IPS-NIHi7 (cell line): Measurements from ENCODE around the gene TP53I11.

ENCODE experiments used
- DNase-seq: peaks from one replicate; pipeline ENCODE4 v3.0.0; 2012; ENCODE audit warnings: mixed read lengths; ENCODE audit errors: extremely low spot score

The TP53I11 gene

DNA sequence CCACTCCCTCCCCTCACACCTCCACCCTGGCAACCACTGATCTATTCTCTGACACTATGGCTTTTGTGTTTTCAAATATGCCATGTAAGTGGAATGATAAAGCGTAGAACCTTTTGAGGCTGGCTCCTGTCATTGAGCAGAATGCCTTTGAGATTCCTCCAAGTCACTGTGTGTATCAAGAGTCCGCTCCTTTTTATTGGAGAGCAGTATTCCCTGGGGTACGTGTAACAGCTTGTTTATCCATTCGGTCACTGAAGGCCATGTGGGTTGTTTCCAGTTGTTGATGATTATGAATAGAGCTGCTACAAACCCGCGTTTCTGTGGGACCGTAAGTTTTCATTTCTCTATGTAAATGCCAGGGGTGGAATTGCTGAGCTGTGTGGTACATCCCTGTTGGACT, 10.3 kb downstream of the TP53I11 start:
- no peak for DNase-seq

DNA sequence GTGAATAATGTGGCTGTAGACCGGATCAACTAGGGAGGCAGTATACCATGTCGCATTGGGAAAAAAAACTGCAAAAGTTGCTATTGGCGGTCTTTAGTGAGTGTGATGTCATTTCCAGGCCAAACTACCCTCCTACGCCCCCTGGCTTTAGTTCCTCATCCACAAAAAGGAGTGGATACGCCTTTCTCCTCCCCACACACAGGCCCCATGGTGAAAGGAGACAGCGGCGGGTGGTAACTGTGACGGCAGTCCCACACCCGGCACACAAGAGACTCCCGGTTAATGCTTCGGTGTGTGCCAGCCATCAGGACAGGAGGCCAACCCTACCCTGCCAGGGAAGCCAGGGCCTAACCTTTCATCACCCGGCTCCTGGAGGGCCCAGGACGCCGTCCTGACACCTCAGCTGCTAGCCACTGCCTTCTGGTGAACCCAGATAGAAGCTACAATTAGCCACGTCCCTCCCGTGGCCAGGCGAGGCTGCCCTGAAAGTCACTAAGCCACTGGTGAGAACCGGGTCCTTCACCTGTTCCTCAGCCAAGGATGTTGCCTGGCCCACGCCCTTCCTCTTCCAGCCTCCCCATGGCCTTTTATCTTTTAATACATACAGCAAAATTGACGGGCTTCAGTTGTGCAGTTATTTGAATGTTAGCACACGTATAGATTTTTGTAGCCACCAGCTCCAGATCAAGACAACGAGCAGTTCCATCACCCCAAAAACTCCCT, 10.8 kb downstream of the TP53I11 start:
- peak; percentile 69 for DNase-seq

DNA sequence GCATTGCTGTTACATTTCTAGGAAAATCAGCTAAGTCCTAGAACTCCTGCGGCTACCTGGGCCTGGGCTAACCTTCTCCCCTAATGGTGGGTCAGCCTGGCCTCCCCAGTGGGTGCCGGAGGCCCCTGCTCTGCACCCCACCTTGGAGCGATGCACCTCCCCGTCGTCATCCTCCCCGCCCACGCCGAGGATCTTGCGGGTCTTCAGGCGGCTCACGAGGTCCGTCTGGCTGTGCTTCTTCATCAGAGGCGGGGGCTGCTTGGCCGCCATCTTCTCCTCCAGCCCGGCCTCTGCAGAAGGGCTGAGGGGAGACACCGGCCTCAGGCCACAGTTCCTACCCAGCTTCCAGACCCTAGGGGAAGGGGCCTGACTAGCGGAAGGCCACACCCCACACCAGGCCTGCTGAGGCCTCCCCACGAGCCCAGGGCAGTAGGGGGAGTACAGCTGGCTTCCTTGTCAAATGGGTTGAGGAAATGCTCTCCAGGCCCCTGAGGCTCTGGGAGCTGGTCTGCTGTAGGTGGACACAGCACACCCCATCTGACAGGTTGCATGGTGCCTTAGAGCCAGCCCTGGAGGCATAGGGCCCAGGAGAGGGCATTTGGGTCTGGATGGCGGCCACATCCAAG, 12.5 kb downstream of the TP53I11 start:
- DNase-seq = no peak

DNA sequence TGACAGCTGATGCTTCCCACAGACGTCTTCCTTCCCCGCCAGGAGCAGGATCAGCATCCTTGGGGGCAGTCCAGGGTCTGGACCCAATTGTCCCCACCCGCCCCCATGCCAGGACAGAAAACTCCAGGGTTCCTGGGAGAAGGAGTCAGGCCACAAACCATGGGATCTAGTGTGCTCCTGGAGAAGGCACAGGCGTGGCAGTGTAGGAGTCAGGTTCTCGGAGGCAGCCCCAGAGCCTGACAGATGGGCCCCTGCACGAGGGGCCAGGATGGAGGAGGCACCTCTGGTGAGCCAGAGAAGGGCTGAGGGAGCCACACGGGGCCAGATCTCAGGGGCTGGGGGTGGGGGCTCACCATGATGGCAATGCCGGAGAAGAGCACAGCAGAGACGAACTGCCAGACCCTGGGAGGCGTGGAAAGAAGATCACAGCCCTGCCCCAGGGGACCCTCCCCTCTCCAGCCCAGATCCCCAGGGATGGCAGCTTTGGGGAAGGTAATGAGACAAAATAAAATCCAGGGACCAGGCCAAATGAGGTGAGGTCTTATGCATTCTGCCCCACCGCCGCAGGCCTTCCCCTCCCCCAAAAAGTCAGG, 13.6 kb downstream of the TP53I11 start:
- DNase-seq = no peak

DNA sequence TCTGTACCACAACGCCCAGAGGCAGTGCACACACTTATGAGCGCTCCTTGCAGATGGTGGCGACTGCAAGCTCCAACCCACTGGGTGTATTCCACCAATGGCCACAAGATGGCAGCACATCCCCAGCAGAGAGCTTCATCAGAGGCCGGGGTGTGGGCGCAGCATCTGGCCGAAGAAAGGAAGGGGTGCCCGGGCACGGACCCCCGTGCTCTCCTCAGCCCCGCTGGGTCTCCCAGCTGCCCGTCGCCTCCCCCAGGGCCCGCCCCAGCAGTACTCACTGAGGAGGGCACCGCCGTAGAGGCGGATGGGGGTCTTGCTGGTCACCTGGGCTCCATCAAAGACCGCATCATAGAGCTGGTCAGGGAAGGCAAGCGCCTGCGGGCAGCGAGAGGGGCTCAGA, 14.2 kb downstream of the TP53I11 start:
- peak; percentile 82 for DNase-seq

DNA sequence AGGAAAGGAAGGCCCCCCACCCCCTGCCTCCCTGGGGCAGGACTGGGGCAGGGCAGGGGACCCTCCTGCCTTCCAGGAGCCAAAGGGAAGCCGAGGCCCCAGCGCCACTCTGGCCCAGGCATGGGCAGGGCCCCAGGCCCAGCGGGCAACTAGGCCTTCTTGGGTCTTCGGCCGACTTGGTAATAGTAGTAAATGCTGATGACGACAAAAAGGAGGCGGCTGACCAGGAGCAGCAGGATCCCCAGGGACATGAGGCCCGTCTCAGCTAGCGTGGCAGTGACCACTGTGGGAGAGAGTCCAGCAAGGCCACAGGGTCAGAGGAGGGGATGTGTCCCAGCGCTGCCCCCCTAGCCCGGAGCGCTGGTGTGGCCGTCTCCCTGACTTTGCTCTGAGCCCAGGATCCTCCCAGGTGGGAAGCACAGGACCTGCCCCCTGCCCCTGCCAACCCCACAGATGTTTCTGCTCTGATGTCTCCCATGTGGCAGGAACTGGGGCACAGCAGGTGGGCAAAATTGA, 15.9 kb downstream of the TP53I11 start:
- no peak for DNase-seq

DNA sequence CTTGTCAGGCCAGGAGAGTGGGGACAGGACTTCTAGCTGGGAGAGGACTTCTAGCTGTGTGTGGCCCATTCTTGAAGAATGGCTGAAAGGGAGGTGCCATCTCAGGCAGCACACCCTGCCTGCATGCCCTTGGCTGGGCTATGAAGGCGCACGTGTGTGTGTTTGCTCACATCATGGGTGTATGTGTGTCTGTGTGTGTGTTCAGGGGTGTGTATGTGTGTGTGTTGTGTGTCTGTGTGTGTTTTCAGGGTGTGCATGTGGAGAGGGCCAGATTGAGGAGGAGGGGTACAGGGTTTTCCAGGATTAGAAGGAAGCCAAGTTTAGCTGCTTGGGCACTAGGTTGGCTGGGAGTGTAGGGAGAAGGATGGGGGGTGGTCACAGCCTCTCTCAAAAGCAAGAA, 16.6 kb downstream of the TP53I11 start:
- DNase-seq = no peak

DNA sequence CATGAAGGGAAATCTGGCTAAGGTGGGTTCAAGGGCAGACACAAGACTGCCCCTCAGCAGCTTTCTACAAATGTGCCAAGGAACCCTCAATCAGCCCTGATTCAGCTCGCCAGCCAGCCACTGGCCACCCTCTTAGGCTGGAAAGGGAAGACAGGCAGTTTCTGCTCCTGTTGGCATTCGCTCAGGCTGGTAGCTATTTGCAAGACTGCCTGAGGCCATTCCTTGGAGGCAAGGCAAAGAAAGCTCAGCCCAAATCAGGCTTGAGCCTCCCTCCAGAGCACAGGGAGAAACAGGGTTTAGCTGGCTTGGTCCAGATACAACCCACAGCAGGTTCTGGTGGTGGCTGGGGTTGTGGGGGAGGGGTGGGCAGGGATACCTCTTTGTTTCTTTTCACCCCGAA, 19.2 kb downstream of the TP53I11 start:
- DNase-seq = no peak

DNA sequence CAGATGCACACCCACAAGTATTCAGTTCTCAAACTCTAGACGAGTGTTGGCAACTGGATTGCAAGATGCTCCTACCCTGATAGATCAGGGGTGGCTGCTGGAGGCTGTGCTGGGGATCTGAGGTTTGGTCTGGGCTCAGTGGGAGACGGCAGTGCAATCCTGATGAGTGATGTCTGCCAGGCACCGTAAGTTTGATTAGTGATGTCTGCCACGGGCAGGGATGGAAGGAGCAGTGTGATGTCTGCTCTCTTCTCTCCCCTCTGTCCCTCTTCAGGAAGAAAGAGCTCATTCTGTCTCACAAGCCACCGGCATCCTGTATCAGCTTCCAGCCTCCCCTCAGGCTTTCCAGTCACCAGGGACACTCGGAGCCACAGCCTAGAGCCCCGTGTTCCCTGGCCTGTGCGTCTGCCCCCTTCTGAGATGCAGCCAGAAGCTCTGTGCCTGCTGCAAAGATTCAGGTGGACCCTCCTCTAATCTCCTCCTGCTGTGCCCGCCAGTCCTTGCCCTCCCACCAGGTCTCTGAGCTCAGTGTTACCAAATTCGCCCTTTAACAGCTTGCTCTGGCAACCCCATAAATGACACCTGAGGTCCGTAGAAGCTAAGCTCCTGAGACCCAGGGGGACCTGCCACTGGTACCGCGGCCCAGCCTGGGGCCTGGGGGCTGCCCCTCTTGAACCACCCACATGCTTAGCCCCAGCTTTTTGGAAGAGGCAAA, 19.9 kb downstream of the TP53I11 start:
- no peak for DNase-seq

DNA sequence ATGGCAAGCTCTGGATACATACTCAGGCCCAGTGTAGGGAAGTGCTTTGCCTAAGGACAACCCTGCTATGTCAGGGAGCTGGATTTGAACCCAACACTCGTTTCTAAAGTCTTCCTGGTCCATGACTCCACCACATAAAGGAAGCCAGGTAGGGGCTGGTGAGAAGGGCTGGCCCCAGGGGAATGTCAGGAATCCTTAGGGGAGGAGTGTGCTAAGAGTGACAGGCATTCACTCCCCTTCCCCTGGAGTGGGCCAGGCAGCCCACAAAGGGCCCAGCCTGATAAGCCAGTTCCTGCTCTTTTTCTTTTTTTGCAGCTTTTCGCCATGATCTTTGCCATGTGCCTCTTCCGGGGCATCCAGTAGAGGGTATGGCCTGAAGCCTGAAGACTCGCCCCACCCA, 21.9 kb downstream of the TP53I11 start:
- peak; percentile 78 for DNase-seq

DNA sequence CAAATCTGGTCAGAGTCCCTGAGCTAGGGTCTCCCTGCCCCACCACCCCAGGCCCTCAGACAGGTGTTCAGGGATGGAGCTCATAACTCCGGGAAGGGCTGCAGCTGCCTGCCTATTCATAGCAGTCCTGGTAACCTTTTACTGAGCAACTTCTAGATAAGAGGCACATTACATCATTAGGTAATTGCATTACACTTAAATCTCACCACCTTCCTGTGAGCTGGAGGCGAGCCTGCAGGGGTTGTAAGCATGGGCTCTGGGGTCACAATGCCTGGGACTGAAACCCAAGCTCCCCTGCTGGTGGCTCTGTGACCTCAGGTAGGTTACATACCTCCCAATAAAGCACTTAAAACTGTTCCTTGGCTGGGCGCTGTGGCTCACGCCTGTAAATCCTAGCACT, 22.5 kb downstream of the TP53I11 start:
- no peak for DNase-seq

DNA sequence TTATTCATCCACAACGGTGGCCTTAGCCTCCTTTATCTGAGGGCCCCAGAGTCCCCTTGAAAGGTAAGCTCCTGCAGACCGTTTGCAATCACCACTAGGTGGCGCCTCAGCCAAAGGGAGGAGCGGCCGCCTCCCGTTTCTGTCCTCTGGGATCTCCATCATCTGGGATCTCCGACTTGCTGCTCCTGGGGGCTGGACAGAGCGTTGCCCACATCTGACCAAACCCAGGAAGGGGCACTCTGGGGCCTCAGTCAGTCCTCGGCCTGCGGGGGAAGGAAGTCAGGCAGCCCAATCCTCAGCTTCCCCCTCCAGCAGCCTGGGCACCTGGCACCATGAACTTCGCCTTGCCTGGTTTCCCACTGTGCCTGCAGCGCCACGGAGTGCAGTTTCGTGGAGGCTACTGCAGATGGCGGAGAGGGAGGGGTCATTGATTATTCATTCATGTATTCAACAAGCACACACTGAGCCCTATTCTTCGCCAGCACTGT, 23.5 kb downstream of the TP53I11 start:
- peak; percentile 86 for DNase-seq

DNA sequence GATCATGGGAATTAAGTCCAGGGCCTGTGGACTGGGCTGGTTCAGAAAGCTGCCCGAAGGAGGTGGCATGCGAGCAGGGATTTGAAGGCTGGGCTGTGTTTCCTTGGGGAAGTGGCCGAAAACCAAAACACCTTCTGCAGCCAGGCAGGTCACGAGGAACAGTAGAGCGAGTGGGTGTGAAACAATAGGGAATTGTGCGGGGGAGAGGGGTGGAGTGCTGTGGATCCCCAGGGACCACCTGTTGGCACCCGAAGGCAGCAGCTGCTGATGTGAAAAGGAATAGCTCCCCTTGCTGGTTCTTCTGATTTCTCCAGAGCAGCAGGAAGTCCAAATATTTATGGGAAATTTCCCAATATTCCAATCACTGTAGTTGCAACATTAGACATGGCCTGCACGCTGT, 24.6 kb downstream of the TP53I11 start:
- DNase-seq = no peak

DNA sequence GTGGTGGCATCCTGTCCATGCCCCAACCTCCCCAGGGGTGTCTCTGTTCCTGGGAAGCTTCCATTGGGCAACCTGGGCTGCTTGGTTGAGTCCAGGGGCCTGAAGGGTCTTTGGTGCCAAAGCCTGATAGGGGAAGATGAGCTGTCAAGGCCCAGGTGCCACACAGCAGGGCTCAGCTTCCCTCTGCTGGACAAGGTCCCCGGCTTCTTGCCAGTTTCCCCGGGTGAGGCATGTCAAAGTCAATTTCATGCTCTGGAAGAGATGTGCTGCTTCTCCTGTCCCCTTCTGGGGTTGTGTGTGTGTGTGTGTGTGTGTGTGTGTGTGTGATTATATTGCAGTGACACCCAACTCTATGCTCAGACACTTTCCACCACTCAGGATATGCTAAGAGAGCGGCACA, 26.9 kb downstream of the TP53I11 start:
- DNase-seq = no peak

DNA sequence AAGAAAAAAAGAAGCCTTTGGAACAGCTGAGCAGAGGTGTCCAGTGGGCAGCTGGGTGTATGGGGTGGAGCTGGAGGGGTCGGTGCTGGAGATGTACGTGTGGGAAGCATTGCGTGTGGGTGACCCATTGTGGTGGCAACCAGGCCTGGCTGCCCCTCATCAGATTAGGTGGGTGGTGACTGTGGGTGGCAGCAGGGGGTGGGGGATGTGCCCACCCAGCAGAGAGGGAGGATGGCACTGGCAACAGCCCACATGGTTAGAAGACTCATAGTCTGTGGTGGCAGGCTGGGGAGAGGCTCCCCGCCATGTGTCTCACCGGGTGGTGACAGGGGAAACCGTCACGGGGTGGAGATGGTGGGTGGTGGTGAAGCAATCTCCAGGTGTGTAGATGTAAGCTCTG, 27.6 kb downstream of the TP53I11 start:
- no peak for DNase-seq

DNA sequence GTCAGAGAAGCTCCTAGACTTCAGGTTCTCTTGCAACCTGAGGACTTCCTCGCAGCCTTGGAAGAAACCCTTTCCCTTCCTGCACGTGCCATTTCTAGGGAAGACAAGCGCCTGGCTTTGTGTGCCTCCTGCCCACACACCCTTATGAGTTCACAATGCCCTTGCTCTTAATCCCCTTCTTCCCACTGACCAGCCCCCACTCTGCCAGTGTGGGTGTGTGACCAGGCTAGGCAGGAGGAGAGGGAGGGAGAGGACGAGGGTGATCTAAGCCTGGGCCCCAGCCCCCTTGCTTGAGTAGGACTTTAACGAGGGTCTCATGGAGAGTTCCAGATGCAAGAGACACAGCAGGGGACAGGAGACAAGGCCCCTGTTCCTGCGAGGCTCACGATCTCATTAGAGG, 30.2 kb downstream of the TP53I11 start:
- no peak for DNase-seq

DNA sequence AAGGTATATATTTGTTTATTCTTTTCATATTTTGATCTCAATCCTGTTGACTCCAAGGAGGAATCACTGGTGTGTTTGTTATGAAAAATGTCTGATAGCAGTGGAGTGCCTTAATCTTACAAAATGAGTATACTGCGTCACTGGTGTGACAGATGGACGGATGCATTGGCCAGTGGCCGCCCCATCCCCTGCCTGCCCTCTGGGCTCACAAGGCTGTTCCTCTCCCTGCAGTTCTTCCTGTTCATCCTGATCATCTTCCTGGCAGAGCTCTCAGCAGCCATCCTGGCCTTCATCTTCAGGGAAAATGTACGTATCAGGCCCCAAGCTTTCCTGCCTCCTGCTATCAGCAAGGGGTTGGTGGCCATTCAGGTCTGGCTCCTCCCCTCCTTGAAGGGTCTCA, 32.9 kb downstream of the TP53I11 start:
- DNase-seq = no peak

DNA sequence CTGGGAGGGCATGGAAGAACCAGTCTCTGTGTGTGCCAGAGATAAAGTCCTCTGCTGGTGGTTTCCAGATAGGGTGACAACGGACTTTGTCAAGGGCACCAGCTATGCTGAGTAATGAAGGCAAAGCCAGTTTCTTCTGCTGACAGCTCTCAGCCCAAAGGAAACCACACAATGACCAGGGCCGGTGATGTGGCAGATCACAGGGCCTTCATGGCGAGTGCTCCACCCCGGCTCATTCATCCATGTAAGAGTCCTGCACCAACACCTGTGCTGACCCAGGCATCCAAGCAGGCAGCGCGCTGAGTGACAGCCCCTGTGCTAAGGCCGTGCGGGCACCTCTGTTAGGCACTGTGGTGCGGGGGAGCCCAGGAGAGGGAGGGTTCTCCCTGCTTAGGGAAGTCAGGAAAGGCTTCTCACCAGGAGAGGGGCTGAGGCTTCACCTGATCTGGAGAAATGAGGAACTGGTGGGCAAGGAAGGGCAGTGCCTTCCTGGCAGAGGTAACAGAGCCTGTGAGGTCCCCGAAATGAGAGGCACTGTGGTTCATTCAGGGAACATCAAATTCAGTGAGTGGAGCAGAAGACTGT, 33.8 kb downstream of the TP53I11 start:
- no peak for DNase-seq

DNA sequence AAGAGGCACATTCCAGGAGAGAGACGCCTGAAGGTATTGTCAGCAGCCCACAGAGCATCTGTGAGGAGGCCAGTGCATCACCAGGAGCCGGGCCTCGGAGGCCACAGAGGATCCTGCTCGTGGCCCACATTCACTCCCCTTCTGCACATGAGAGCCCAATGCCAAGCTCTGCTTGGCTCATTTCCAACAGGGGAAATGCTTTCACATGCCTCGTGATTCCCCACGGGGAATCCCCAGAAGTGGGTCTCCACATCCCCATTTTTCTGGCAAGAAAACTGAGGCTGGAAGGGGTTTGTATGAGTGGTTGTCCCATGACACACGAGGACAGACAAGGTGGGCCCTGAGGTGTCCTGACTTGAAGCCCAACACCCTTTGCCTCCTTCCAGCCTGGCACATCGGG, 34.4 kb downstream of the TP53I11 start:
- DNase-seq = no peak

DNA sequence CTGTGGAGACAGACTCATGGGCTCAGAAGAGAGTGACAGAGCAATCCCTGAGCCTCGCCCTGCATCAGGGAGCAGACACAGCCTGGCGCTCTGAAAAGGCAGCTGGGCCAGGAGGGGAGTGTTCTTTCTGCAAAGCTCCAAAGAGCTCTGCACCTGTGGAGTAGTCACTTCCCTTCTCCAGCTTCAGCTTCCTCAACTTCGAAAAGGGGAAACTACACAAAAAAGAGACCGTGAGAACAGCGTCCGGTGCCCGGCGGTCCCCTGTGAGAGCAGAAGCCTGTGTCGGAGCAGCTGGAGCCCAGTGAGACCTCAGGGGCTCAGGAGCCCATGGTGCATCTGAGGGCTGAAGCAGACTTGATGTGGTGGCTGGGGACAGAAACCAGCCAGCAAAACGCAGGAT, 35.1 kb downstream of the TP53I11 start:
- no peak for DNase-seq

DNA sequence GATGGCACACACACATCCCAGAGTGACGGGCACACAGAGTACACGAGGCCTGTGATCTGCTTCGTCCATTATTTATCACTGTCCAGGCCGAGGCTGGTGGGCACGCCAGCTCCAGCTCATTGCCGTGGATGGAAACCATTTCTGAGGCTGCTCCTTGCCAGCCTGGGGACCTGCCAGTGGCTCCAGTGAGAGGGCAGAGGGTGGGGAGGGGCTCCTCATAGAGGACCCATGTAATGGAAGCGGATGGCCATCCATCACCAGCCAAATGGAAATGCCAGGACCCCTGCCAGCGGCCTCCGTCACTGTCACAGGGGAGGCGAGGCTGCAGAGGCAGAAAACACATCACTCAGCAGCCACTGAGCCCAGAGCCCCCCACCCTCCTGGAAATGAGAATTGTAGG, 35.7 kb downstream of the TP53I11 start:
- no peak for DNase-seq

DNA sequence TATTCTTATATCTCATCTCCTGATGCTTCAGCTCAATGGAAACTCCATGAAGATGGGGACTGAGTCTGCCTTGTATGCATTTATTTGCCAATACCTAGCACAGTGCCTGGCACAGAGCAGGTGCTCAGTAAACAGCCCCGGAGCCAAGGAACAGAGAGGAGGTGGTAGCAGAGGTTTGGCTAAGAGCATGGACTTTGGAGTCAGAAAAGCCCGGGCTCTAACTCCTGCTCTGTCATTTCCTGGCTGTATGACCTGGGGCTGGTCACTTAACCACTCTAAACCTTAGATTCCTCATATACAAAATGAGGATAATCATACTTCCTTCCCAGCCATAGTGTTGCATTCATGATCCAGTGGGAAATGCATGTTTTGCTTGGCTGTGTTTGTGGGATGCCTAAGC, 36.6 kb downstream of the TP53I11 start:
- no peak for DNase-seq
